GM21390 (cell line): Measurements from ENCODE around the gene RSAD2.

Experiments
- ATAC-seq: cut with Tn5 transposase; IDR thresholded peaks from one replicate; pipeline ENCODE4 v1.9.1; 2021; ENCODE audit not compliant: unreplicated experiment

Gene RSAD2

DNA sequence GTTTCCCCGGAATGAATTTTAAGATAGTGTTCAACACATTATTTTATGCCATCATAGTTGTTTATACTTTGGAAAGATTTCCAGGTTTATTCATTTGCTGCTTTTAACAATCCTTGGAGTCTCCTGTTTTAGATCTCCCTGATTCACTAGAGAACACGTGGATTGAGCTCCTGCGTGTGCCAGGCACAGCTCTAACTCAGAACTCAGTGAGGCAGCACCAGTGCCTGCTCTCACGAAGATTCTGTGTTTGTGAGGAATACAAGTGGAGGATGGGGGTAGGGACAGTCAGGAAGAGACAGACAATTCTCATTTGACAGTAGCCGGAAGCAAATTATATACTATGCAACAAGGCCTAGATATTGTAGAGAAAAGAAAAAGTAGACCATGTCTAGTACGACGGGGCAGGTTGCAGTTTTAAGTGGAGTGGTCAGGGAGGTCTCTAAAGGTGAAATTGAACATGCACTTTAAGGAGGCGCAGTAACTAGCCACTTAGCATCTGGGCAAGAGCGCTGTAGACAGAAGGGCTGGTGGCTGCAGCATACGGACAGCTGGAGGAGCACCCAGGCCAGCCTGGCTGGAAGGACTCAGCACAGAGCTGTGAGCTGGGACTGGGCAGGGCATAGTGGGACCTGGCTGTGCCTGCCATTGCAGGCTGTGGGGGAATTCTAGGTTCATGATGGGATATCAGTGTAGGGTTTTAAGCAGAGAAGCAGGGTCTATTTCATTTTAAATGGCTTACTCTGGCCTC is 63.9 kb downstream of the RSAD2 start:
- ATAC-seq: no peak

DNA sequence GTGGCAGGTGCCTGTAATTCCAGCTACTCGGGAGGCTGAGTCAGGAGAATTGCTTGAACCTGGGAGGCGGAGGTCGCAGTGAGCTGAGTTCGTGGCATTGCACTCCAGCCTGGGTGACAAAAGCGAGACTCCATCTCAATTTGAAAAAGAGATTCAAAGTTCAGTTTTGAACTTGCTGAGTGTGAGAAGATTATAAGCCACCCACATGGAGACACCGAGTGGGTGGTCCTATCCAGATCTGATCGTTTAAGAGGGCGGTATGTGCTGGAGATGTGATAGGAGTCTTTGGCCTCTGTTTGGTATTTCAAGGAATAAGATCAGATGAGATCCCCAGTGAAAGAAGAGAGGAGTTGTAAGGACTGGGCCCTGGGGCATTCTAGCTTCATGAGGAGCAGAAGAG is 65.3 kb downstream of the RSAD2 start:
- no peak for ATAC-seq

DNA sequence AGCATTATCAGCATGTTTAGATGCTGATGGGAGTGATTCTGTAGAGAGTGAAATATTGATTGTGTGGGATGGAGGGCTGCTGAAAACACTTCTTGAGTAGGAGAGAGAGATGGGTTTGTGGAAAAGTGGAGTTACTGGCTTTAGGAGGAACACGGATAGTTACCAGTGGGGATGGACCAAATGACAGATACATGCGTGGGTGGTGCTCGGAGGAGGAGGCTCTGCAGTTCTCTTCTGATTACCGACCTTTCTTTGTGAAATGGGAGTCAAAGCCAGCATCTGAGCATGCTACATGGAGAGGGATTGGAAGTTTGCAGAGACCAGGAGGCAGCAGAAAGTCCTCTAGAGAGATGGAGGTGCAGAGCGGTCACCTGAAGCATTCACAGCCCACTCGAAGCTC is 65.9 kb downstream of the RSAD2 start:
- ATAC-seq: no peak

DNA sequence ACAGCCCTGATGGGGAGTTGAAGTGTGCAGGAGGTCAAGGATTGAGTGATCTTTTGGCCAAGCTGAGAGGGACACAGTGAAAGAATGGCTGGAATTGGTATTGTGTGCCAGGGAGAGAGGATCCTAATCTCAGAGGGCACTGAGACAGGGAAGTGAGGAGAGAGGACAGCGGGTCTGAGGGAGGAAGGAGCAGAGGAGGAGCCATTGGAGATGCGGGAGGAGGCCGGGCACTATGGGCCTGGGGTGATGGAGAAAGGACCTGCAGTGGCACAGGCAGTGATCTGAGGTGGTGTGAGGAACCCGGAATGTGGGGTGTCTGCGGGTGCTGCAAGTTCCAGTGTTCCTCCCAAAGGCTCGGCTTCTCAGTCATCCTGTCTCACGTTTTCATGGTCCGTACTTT is 66.4 kb downstream of the RSAD2 start:
- ATAC-seq: no peak

DNA sequence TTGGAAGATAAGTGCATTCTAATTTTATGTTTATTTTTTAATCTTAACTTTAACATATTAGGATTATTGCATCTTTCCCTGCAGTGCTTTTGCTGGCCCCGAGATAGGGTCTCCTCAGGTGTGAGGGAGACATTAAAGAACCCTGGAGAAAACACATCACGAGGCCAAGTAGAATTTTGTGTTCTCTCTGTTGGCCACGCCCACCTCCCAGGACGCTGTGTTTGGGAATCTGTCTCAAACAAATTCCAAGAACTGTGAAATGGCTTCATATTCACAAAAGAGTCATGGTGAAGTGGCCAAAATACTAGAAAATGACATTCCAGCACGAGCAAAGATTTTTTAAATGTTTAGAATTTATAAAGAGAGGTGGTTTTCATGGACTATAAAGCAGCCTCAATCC is 67.0 kb downstream of the RSAD2 start:
- ATAC-seq: no peak

DNA sequence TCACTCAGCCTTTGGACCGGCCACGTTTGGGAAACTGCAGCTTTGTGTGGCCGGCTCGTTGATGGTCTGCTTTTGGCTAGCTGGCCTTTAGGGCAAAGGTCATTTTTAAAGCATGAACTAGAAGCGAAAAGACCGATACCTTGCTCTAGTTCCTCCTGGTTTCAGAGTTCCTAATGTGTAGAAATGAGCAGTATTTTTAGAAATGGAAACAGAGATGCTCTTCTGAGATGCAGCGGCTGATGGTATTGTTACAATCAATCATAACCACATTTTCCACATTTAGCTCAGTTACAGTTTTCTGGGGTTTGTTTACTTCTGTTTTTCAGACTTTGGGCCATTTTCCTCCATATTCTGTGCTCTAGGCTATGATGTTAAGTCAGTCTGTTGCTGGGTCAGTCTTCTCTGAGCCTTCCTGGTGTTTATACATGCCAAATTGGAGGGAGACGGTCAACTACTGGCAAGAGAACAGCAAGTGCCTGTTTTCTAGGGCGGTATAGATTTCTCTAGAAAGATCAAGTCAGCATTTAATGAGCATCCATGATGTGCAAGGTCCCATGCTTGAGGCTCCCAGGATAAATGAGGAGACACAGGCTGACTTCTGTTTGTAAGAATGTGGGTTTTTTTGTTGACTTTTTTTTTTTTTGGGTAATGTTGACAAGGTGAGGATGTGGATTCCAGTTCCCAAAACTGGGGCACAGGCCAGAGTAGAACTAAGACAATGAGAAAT is 67.7 kb downstream of the RSAD2 start:
- ATAC-seq: peak; percentile 94

DNA sequence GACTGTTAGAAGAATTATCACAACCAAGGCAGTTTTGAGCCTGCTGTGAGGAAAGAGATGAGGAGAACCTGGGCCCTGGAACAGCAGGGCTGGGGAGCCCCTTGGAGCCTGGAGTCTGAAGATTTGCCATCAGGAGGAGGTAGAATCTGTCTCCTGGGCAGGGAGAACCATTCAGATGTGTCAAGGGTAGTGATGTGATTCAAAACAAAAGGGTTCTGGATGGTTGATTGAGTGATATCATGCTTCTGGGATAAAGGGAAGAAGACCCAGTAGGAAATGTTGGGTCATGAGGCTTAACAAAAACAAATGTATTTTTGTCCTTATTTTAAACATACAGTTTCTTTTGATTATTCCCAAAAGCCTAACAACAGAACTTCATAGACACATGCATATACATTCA is 68.2 kb downstream of the RSAD2 start:
- ATAC-seq: no peak

DNA sequence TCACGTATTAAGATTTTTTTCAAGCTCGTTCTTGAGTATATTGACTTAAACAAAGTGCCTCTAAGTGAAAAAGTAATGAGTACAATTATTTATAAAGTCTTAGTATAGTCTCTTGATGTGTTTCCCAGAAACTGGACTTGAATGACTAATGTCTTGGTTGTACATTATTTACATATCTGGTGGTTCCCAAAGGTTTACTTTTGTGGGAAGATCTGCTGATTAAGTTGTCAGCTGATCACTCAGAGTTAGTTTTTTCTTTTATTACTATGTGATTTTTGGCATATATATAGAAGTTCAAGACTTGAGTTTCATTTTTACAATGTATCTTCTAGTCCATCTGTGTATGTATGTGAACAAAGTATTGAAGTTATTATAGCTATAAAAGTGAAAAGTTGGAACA is 69.1 kb downstream of the RSAD2 start:
- no peak for ATAC-seq
